ENCODE results near the gene MRC2.

Gene MRC2

GRCh38 chr17:62681939-62682381, 54.5 kb downstream of the MRC2 start:
- Histone ChIP-seq H3K4me3 (ENCODE audit: low read length, poor library complexity, severe bottlenecking) (no peak overlapping the region), H3F3A (ENCODE audit: low read depth) (no peaks in the 10 kb centered on the region), H3K27me3 (ENCODE audit: insufficient read depth, low read length, poor library complexity, severe bottlenecking) (no peaks in the 10 kb centered on the region), H3K9me3 (ENCODE audit: insufficient read depth, low read depth, low read length) (no peaks in the 10 kb centered on the region), H3K4me2 (ENCODE audit: low read depth, low read length, poor library complexity, severe bottlenecking) (no peak overlapping the region), H3K4me1 (ENCODE audit: insufficient read depth, low read length, poor library complexity, severe bottlenecking) (no peaks in the 10 kb centered on the region), H2AFZ (ENCODE audit: low read length) (no peak overlapping the region), H3K79me2 (ENCODE audit: insufficient read depth, low read length) (no peaks in the 10 kb centered on the region), H3K9me2 (replicated peaks; ENCODE audit: low read depth, low read length) (no peaks in the 10 kb centered on the region), H4K20me1 (ENCODE audit: insufficient read depth, low read length, poor library complexity, severe bottlenecking) (no peaks in the 10 kb centered on the region), H3K36me3 (ENCODE audit: insufficient read depth, low read length) (no peaks in the 10 kb centered on the region), H3K9ac (ENCODE audit: low read depth, low read length, poor library complexity, severe bottlenecking) (no peak overlapping the region)
- TF ChIP-seq CTCF (conservative IDR thresholded peaks at IDR 0.05; ENCODE audit: low read length): no peak
- TF ChIP-seq EZH2phosphoT487 (IDR thresholded peaks at IDR 0.05; ENCODE audit: borderline replicate concordance): no peak

GRCh38 chr17:62684179-62684578, 56.7 kb downstream of the MRC2 start:
- no peak overlapping the region for H3K4me2 ChIP-seq (ENCODE audit: low read depth, low read length, poor library complexity, severe bottlenecking)
- no peak overlapping the region for H3K9ac ChIP-seq (ENCODE audit: low read depth, low read length, poor library complexity, severe bottlenecking)
- no peak overlapping the region for H2AFZ ChIP-seq (ENCODE audit: low read length)
- no peaks in the 10 kb centered on the region for H3K9me2 ChIP-seq (replicated peaks; ENCODE audit: low read depth, low read length)
- H3F3A ChIP-seq (ENCODE audit: low read depth): no peaks in the 10 kb centered on the region
- no peaks in the 10 kb centered on the region for H3K9me3 ChIP-seq (ENCODE audit: insufficient read depth, low read depth, low read length)
- no peaks in the 10 kb centered on the region for H4K20me1 ChIP-seq (ENCODE audit: insufficient read depth, low read length, poor library complexity, severe bottlenecking)
- no peak for TF ChIP-seq CTCF (conservative IDR thresholded peaks at IDR 0.05; ENCODE audit: low read length)
- TF ChIP-seq EZH2phosphoT487 (IDR thresholded peaks at IDR 0.05; ENCODE audit: borderline replicate concordance): no peak
- no peak overlapping the region for H3K4me3 ChIP-seq (ENCODE audit: low read length, poor library complexity, severe bottlenecking)
- no peaks in the 10 kb centered on the region for H3K79me2 ChIP-seq (ENCODE audit: insufficient read depth, low read length)
- H3K36me3 ChIP-seq (ENCODE audit: insufficient read depth, low read length): no peaks in the 10 kb centered on the region
- H3K27me3 ChIP-seq (ENCODE audit: insufficient read depth, low read length, poor library complexity, severe bottlenecking): no peaks in the 10 kb centered on the region
- no peaks in the 10 kb centered on the region for H3K4me1 ChIP-seq (ENCODE audit: insufficient read depth, low read length, poor library complexity, severe bottlenecking)

- no peaks in the 10 kb centered on the region for H4K20me1 ChIP-seq (ENCODE audit: insufficient read depth, low read length, poor library complexity, severe bottlenecking)
- H3K4me2 ChIP-seq (ENCODE audit: low read depth, low read length, poor library complexity, severe bottlenecking): no peak overlapping the region
- no peak overlapping the region for H2AFZ ChIP-seq (ENCODE audit: low read length)
- TF ChIP-seq EZH2phosphoT487 (IDR thresholded peaks at IDR 0.05; ENCODE audit: borderline replicate concordance) (no peak), CTCF (conservative IDR thresholded peaks at IDR 0.05; ENCODE audit: low read length) (no peak)
- H3K36me3 ChIP-seq (ENCODE audit: insufficient read depth, low read length): no peaks in the 10 kb centered on the region
- no peak overlapping the region for H3K9ac ChIP-seq (ENCODE audit: low read depth, low read length, poor library complexity, severe bottlenecking)
- H3K4me3 ChIP-seq (ENCODE audit: low read length, poor library complexity, severe bottlenecking): no peak overlapping the region
- H3K4me1 ChIP-seq (ENCODE audit: insufficient read depth, low read length, poor library complexity, severe bottlenecking): no peaks in the 10 kb centered on the region
- no peaks in the 10 kb centered on the region for H3K79me2 ChIP-seq (ENCODE audit: insufficient read depth, low read length)
- no peaks in the 10 kb centered on the region for H3K9me2 ChIP-seq (replicated peaks; ENCODE audit: low read depth, low read length)
- no peaks in the 10 kb centered on the region for H3F3A ChIP-seq (ENCODE audit: low read depth)
- H3K27me3 ChIP-seq (ENCODE audit: insufficient read depth, low read length, poor library complexity, severe bottlenecking): no peaks in the 10 kb centered on the region
- no peaks in the 10 kb centered on the region for H3K9me3 ChIP-seq (ENCODE audit: insufficient read depth, low read depth, low read length)
Observed at GRCh38 chr17:62687997-62688396, 60.5 kb downstream of the MRC2 start.

Measured in Loucy (cell line).